Panc1 (cell line): ENCODE data around the gene SYT9. TPM values are rescaled to one million over a fixed set of nuclear protein-coding genes. Genes with fewer than 3 reads are reported as not detected.

Experiments used
- ATAC-seq: fragments of 200-7000 bp; cut with Tn5 transposase; 2 replicates; pipeline ENCODE4 v1.9.1; 2020; ENCODE audit warnings: mild to moderate bottlenecking, moderate library complexity
- BruUV-seq: library from RNA; stranded (reverse); fragments of 400-500 nt; replicated peaks from 2 replicates; lab custom pipeline; 2021; lab: Mats Ljungman, UMichigan
- CTCF ChIA-PET: fragments of 300-600 bp; sonication (Branson Sonifier 250); formaldehyde crosslinking; loops from one replicate; lab custom pipeline; 2022; ENCODE audit warnings: antibody characterized with exemption; lab: Charles Lee
- POLR2A ChIA-PET: fragments of 300-600 bp; sonication (Branson Sonifier 250); formaldehyde crosslinking; loops from one replicate; lab custom pipeline; 2022; ENCODE audit warnings: antibody characterized with exemption; lab: Charles Lee
- DNase-seq: peaks from one replicate; pipeline ENCODE4 v3.0.0-alpha.2; 2010; ENCODE audit warnings: low read depth, low spot score
- H3K27ac ChIP-seq: 2 replicates; pipeline ENCODE4 v1.5.1; 2011; ENCODE audit warnings: mild to moderate bottlenecking, low read length, inconsistent platforms
- H3K27me3 ChIP-seq: fragments of 200-500 bp; sonication (Bioruptor generic); 2 replicates; pipeline ENCODE4 v1.6.0; 2014; ENCODE audit warnings: low read length, inconsistent platforms; ENCODE audit not compliant: control insufficient read depth, insufficient read depth
- H3K36me3 ChIP-seq: fragments of 200-500 bp; sonication (Bioruptor generic); 2 replicates; pipeline ENCODE4 v1.5.1; 2014; ENCODE audit warnings: inconsistent platforms, mild to moderate bottlenecking, low read length, moderate library complexity; ENCODE audit not compliant: control insufficient read depth, insufficient read depth
- H3K4me1 ChIP-seq: 2 replicates; pipeline ENCODE4 v1.5.1; 2011; ENCODE audit warnings: inconsistent platforms, mild to moderate bottlenecking, low read length, moderate library complexity; ENCODE audit not compliant: control insufficient read depth, insufficient read depth
- H3K4me3 ChIP-seq, 2 experiments: 2 replicates each; pipeline ENCODE4 v1.5.1; 2011 to 2012; ENCODE audit warnings: low read depth in 2 of 2, low read length in 2 of 2, mild to moderate bottlenecking in 2 of 2, inconsistent platforms in 1 of 2, moderate library complexity in 1 of 2
- H3K9me3 ChIP-seq: fragments of 200-500 bp; sonication (Bioruptor generic); 2 replicates; pipeline ENCODE4 v1.5.1; 2014; ENCODE audit warnings: low read depth, mild to moderate bottlenecking, inconsistent platforms, low read length, moderate library complexity; ENCODE audit not compliant: control insufficient read depth, insufficient read depth
- CTCF ChIP-seq: fragments of 450-650 bp; IDR thresholded peaks from 2 replicates; pipeline ENCODE4 v1.5.1; 2017; ENCODE audit warnings: mild to moderate bottlenecking
- POLR2AphosphoS5 ChIP-seq: IDR thresholded peaks from 2 replicates; pipeline ENCODE4 v1.6.1; 2012; ENCODE audit warnings: mild to moderate bottlenecking, low read depth, low read length, moderate library complexity
- REST ChIP-seq, 2 experiments: IDR thresholded peaks; 2 replicates each; pipeline ENCODE4 v1.6.1; 2011 to 2012; ENCODE audit warnings: low read depth in 2 of 2, control low read depth in 1 of 2, low read length in 1 of 2, mild to moderate bottlenecking in 1 of 2, moderate library complexity in 1 of 2; ENCODE audit not compliant: insufficient read depth in 1 of 2
- SIN3A ChIP-seq: IDR thresholded peaks from 2 replicates; pipeline ENCODE4 v1.6.1; 2012; ENCODE audit warnings: low read depth, mild to moderate bottlenecking, low read length, moderate library complexity, borderline replicate concordance; ENCODE audit not compliant: insufficient read depth
- TCF7L2 ChIP-seq: IDR thresholded peaks from 2 replicates; pipeline ENCODE4 v1.6.1; 2011; ENCODE audit warnings: mild to moderate bottlenecking, low read depth, low read length, inconsistent platforms
- in situ Hi-C: cut with HindIII; loops from 2 replicates; pipeline ENCODE4 v1.10.0; 2016; ENCODE audit warnings: low sequenced_read_pairs, low pct_unique_long_range_greater_than_20kb
- intact Hi-C: fragments of 100-400 bp; cut with micrococcal nuclease; formaldehyde crosslinking; loops from one replicate; pipeline ENCODE4 v1.10.0; 2022; ENCODE audit not compliant: unreplicated experiment
- total RNA-seq: library from RNA; stranded (reverse); gene quantifications from one replicate; pipeline ENCODE4 v1.2.1, GENCODE V29; 2021; ENCODE audit not compliant: unreplicated experiment

The SYT9 gene
- total RNA-seq, 1 experiment from 2014 or later: 3.7 TPM

- no peak overlapping the region for H3K4me3 ChIP-seq
- H3K27me3 ChIP-seq: no peaks in the 10 kb centered on the region
- no TSS peak for BruUV-seq
- DNase-seq (no peak), ATAC-seq (no peak)
- intact Hi-C loops (no loop called here), in situ Hi-C loops (no loop called here)
- POLR2A ChIA-PET: no interaction called here
- no peak for TF ChIP-seq SIN3A
- TF ChIP-seq POLR2AphosphoS5: no peak
- TF ChIP-seq TCF7L2: no peak
- no peak for TF ChIP-seq CTCF
- TF ChIP-seq REST (IDR thresholded peaks at IDR 0.05; ENCODE audit: insufficient read depth in 1 of 2, low read depth in 2 of 2, low read length in 1 of 2): no peak
- no peaks in the 10 kb centered on the region for H3K4me1 ChIP-seq
- no peaks in the 10 kb centered on the region for H3K36me3 ChIP-seq
- CTCF ChIA-PET: no interaction called here
- H3K27ac ChIP-seq: no peak overlapping the region
- no peaks in the 10 kb centered on the region for H3K9me3 ChIP-seq
Observed at GRCh38 chr11:7381937-7382336, 130.2 kb downstream of the SYT9 start.

DNA sequence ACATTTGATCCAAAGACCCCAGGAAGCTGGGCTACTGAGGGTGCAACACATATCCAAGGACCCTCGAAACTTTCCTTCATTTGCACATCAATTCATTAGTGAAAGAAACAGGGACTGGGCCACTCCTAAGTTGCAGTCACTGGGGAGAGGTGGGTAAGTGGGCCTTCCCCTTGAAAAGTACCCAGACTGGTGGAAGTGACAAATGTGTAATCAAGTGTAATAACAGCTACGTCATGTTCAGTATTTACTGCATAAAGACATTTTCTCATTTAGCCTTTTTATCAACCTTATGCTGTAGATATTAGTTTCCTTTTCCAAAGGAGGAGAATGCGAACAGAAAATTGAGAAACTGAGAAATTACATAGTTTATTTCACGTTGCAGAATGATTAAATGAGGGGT, 131.7 kb downstream of the SYT9 start:
- intact Hi-C loops (no loop called here), in situ Hi-C loops (no loop called here)
- BruUV-seq: no TSS peak
- H3K9me3 ChIP-seq: no peaks in the 10 kb centered on the region
- H3K27me3 ChIP-seq: no peaks in the 10 kb centered on the region
- DNase-seq (no peak), ATAC-seq (no peak)
- CTCF ChIA-PET: no interaction called here
- H3K4me3 ChIP-seq: no peak overlapping the region
- no peaks in the 10 kb centered on the region for H3K4me1 ChIP-seq
- no peak overlapping the region for H3K27ac ChIP-seq
- H3K36me3 ChIP-seq: no peaks in the 10 kb centered on the region
- TF ChIP-seq SIN3A: no peak
- TF ChIP-seq REST (IDR thresholded peaks at IDR 0.05; ENCODE audit: insufficient read depth in 1 of 2, low read depth in 2 of 2, low read length in 1 of 2): no peak
- TF ChIP-seq CTCF: no peak
- TF ChIP-seq POLR2AphosphoS5: no peak
- no peak for TF ChIP-seq TCF7L2
- POLR2A ChIA-PET: interaction anchor here (0.6 kb wide), 1 partner anchor 1365 kb away, joined by 4 read pairs; no protein-coding TSS in a partner anchor
